AG04449 (cell line): ENCODE measurements around the gene PRKG1.

Experiments used
- CTCF ChIA-PET: fragments of 350-600 bp; formaldehyde crosslinking; extraction: SDS; loops from one replicate; lab custom pipeline; 2021; ENCODE audit warnings: antibody characterized with exemption; lab: Yijun Ruan, JAX
- POLR2A ChIA-PET: fragments of 400-600, 350-600 bp; formaldehyde crosslinking; extraction: SDS; loops from one replicate; lab custom pipeline; 2020; ENCODE audit warnings: antibody characterized with exemption, inconsistent platforms; lab: Yijun Ruan, JAX
- DNase-seq: peaks from one replicate; pipeline ENCODE4 v3.0.0-alpha.2; 2010; ENCODE audit warnings: low read depth, low spot score
- H3K4me3 ChIP-seq: 2 replicates; pipeline ENCODE4 v1.5.1; 2011; ENCODE audit warnings: low read depth, mild to moderate bottlenecking, control low read depth, low read length
- TF ChIP-seq, protein P1 (sequence below): IDR thresholded peaks from one replicate; pipeline ENCODE4 v1.5.1; 2011; ENCODE audit warnings: mild to moderate bottlenecking, moderate library complexity, low read length, control low read depth, inconsistent platforms; ENCODE audit not compliant: insufficient read depth; ENCODE audit errors: missing control alignments

The PRKG1 gene

DNA sequence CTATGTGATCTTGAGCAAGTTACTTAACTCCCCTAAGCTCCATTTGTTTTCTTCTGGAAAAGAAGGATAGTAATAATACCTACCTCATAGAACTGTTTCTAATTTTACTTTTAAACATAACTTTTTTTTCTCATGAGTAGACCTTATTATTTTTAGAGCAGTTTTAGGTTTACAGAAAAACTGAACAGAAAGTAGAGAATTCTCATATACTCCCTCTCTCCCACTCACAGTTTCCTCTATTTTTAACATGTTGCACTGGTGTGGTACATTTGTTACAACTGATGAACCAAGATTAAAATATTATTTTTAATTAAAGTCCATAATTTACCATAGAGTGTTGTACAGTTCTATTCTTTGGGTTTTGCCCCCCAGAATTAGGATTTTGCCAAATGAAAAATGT lies 846.4 kb downstream of the PRKG1 start:
- H3K4me3 ChIP-seq, result no peak overlapping the region
- CTCF ChIA-PET, result interaction anchor here (1.1 kb wide), 1 partner anchor 39 kb away, joined by 4 read pairs; no protein-coding TSS in a partner anchor
- POLR2A ChIA-PET, result no interaction called here
- TF ChIP-seq, protein P1, sequence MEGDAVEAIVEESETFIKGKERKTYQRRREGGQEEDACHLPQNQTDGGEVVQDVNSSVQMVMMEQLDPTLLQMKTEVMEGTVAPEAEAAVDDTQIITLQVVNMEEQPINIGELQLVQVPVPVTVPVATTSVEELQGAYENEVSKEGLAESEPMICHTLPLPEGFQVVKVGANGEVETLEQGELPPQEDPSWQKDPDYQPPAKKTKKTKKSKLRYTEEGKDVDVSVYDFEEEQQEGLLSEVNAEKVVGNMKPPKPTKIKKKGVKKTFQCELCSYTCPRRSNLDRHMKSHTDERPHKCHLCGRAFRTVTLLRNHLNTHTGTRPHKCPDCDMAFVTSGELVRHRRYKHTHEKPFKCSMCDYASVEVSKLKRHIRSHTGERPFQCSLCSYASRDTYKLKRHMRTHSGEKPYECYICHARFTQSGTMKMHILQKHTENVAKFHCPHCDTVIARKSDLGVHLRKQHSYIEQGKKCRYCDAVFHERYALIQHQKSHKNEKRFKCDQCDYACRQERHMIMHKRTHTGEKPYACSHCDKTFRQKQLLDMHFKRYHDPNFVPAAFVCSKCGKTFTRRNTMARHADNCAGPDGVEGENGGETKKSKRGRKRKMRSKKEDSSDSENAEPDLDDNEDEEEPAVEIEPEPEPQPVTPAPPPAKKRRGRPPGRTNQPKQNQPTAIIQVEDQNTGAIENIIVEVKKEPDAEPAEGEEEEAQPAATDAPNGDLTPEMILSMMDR, result no peak
- DNase-seq, result no peak

DNA sequence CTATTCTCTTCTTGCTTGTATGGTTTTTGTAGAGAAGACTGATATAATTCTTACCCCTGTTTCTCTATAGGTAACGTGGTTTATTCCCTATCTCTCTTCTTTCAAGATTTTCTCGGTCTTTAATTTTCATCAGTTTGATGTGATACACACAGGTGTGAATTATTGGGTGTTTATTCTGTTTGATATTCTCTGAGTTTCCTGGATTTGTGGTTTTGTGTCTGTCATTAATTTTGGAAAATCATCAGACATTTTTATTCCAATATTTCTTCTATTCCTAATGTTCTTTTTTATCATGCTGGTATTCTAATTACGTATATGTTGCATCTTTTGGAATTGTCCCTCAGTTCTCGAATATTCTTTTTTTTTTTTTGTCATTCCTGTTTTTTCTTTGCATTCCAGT lies 850.1 kb downstream of the PRKG1 start:
- TF ChIP-seq, protein P1, result no peak
- ChIA-PET CTCF (no interaction called here), POLR2A (no interaction called here)
- no peak overlapping the region for H3K4me3 ChIP-seq
- no peak for DNase-seq

DNA sequence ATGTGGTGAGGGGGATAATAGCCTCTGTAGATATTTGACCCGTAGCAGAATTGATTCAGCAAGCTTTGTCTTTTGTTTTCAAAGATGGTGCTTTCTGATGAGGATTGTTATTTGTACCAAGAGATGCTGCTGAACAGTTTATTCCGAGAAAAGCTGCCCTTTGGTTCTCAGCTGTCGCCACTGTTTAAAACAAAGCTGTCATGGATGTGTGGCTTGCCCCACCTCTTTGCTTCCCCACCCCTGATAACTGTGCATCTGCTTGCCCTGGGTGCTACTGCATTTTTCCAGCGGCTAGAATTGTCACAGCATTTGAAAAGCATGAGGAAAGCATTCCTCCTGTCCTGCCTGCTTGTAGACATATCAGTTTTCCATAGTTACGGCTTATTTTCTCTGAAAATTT lies 852.0 kb downstream of the PRKG1 start:
- no peak for DNase-seq
- H3K4me3 ChIP-seq, result no peak overlapping the region
- CTCF ChIA-PET, result interaction anchor here (0.6 kb wide), 1 partner anchor 353 kb away, joined by 3 read pairs; no protein-coding TSS in a partner anchor
- POLR2A ChIA-PET, result no interaction called here
- TF ChIP-seq, protein P1, result no peak

DNA sequence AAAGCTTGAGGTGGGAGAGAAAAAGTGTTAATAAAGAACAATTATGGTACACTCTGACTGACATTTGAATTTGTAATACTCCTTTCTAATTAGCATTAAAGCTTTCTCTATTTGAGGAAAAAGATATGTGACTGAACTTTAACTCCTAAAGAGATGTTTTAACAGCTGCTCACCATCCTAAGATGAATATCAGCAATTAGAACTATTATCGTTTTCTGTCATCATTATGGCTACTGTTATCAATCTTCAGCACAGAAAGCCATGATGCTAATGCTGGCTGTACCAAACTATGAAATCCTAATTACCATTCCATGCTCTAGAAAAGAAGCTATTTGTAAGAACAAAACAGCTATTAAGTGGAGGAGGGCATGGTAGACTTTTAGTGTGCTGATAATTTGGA lies 853.9 kb downstream of the PRKG1 start:
- TF ChIP-seq, protein P1, result no peak
- no peak overlapping the region for H3K4me3 ChIP-seq
- no peak for DNase-seq
- CTCF ChIA-PET, result no interaction called here
- POLR2A ChIA-PET, result no interaction called here

DNA sequence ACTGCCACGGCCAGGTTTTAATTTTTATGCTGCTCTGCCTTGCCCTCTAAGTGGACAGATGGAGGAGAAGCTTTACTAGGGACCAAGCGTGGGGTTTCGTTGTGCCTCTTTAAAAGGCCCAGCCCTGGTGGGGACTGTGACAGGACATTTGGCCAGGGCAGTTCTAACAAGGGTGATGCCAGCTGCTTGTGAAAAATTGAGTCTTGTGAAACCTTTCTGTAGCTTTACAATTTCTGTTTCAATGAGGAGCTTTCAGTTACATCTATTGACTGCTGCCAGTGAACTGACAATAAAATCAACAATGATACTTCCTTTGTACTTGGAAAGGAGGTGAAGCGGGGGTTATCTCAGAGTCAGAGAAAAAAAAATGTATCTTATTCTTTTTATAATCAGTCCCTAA lies 858.2 kb downstream of the PRKG1 start:
- no peak overlapping the region for H3K4me3 ChIP-seq
- POLR2A ChIA-PET, result no interaction called here
- CTCF ChIA-PET, result no interaction called here
- DNase-seq, result no peak
- TF ChIP-seq, protein P1, result no peak

DNA sequence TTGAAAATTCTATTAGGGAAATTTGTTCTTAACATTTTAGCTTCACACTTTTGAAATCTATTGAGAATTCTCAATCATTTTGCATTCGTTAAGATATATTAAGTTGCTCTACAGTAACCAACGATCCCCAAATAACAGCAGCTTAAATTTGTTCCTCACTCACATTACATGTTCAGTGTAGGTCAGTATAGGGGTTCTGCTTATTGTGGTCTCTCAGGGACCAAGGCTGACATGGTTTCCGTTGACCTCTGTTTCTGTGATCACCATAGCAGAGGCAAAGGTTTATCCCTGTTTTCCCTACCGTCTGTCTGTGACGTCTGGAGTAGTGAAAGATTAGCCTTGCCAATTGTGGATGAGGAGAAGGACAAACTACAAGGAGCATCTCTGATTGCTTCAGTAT lies 860.1 kb downstream of the PRKG1 start:
- TF ChIP-seq, protein P1, result no peak
- CTCF ChIA-PET, result interaction anchor here (1.3 kb wide), 1 partner anchor 23 kb away, joined by 3 read pairs; no protein-coding TSS in a partner anchor
- DNase-seq, result no peak
- POLR2A ChIA-PET, result no interaction called here
- H3K4me3 ChIP-seq, result no peak overlapping the region
